ENCODE measurements around the gene MORF4L2. TPM values are rescaled to one million over a fixed set of nuclear protein-coding genes. Genes with fewer than 3 reads are reported as not detected.
A peak's percentile ranks its signal among the peaks of the same experiment; 100 is the strongest.
"Not testable (repeated sequence)": the region's sequence is repeated elsewhere in the genome, so short reads cannot be mapped to it uniquely, and the experiment has no call there.

MORF4L2 gene
- total RNA-seq, 1 donor from 2014 or later = 769 TPM

DNA sequence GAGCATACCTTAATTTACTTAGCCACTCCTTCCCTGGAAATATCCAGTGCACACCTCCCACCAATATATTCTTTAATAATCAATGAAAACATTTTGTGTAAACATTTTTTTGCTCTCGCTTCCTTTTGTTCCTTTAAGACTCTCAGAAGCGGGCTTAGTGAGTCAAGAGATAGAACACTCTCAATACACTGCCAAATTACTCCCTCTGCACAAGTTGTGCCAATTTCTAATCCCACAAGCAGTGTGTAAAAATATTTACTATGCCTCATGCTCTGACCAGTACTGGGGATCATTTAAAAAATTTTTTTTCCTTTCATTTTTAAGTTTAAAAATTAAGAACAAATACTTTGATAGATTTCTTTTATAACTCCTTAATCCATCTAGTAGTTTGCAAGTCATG, 5.1 kb downstream of the MORF4L2 start:
- DNase-seq (ENCODE audit: low read depth) = no peak

DNA sequence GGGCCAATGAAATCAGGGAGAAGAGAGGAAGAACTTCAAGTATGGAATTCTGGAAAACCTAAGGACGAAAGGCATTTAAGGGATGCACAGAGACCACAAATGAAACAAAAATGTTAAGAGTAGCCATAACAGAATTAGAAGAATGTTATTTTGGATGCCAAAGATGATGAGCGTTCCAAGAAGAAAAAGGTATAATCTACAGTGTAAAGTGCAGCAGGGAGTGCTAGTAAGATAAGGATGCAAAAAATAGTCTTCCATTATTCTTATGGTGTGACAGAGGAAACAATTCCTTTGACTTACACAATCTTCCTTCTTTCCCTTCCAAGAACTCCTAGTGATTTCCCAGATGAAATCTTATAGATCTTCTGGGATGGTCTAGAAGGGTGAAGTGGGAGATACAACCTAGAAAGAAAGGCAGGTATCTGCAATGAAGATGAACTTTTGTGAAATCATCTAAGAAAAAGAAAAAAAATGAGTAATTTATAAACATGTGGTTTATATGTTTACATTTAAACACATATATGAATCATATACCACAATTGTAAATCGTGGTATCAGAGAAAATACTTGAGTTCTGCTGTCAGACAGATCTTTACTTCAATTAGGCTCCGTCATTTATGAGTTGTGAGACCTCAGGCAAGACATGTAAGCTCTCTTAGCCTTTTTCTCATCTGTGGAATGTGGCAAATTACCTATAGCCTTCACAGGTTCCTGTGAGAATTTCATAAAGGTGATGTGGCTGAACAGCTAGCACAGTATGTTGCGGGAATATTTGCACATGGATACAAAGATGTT, 8.1 kb downstream of the MORF4L2 start:
- DNase-seq (ENCODE audit: low read depth) = no peak

DNA sequence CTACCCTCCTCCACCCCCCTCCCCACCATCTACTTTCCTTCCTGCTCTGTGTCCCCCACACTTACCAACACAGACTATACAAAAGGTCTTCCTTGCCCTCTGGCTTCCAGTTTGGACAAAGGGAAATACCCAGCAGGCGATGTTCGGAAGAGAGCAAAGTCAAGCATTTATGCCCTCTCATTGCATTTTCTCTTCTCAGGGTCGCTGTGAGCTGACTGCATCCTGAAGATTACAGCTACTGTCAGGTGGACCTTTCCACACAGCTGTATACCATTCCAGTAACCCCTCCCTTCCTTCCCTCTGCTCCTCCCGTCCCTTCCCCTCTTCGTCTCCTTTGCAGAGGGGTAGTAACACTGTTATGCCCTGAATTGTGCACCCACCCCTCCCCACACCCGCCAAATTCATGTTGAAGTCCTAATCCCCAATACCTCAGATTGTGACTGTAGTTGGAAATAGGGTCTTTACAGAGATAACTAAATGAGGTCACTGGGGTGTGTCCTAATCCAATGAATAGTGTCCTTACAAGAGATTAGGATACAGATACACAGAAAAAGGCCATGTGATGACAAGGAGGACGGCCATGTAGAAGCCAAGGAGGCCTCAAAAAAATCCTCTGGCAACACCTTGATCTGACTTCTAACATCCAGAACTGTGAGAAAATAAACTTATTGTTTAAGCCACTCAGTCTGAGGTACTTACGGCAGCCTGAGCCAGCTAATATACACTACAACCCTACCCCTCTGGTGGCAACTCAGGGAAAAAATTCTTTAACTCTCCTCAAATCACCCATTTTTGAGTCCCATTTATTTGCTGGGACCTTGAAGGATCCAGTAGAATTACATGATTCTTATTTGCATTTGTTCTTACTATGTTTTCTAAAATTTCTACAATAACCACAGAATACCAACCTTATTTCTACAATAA, 11.7 kb downstream of the MORF4L2 start:
- DNase-seq (ENCODE audit: low read depth) = no peak

DNA sequence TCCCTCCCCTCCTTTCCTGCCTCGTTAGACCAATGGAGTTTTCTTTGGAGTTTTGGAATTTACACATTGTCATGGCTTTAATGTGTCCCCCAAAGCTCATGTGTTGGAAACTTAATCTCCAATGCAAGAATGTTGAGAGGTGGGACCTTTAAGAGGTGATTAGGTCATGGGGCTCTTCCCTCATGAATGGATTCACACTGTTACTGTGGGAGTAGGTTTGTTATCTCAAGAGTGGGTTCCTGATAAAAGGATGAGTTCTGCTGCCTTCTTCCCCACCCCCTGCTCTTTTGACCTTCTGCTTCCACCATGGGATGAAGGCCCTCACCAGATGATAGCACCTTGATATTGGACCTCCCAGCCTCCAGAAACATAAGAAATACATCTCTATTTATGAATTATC, 16.8 kb downstream of the MORF4L2 start:
- no peak for DNase-seq (ENCODE audit: low read depth)

DNA sequence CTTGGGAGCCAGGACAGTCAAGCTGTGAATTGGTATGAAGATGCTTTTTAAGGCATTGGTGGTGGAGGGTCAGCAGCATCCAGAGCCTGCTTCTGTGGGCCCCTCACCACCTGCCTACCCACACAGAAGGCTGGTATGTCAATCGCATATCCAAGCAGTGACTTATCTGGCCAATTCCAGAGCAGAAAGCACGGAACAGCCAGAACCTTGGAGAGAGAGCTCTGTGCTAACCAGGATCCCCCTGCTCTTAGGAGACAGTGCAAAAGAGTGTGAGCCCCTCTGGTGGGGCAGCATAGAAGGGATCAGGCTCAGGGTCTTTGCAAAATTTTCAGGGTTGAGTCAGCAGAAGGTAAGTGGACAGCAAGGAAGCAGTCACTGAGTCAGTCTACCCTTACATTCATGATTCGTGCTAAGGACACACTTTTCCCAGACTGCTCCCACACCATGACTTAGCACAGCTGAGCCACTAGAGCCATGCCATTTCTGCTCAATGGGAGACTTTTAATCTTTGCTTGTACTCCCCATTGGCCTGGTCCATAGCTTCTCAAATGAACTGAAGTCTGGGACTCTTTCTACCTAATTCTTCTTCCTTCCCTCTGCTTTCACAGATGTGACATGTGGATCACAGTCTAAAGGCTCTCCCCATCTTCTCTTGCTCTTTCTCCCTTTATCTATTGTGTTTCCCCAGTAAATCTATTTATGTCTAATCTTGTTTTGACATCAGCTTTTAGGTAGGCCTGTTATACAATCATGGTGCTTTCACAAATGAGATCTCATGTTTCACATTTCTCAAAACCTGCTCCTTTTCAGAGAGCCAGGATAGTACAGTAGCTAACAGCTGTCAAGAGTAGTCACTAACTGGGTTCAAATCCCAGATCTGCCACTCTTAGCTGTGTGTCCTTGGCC, 20.0 kb downstream of the MORF4L2 start:
- DNase-seq (ENCODE audit: low read depth) = no peak

DNA sequence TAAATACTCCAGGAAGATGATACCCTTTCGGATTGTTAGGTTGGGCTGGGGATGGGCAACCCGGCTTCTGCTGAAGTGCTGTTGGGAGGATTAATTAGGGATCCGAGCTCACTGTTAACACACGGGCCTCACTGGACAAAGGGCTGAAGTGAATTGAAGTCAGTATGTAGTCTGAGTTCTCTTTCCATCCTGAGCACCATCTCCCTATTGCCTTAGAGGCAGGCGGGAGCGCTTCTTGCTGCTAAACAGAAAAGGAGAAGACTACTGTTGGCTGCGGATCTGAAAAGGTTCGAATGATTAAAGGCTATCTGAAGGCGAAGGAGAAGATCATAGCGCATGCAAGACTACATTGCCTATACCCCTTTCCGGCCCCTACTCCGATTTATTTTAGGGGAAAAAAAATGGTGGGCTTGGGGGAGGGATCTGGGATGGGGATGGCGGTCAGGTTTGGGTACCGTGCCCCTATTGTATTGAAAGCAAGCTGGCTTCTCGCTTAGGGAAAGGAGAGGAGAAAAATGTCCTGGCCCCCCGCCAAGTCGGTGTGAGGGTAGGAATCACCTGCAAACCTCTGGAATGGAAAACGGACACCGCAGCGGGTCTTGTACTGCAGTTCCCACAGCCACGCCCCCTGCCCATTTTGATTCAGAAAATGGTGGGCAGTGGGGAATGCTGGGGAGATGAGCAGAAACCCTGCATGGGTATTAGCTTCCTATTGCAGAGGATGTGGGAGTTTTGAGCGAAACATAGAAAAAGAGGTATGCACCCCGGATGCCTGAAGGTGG, 22.3 kb downstream of the MORF4L2 start:
- DNase-seq (ENCODE audit: low read depth) = no peak

DNA sequence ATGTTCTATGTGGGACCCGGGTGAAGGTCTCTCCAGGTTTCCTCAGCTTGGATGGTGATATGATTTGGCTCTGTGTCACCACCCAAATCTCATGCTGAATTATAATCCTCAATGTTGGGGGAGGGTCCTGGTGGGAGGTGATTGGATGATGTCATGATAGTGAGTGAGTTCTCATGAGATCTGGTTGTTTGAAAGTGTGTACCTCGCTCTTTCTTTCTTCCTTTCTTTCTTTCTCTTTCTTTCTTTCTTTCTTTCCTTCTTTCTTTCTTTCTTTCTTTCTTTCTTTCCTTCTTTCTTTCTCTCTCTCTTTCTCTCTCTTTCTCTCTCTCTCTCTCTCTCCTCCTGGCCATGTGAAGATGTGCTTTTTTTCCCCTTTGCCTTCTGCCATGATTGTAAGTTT, 27.0 kb downstream of the MORF4L2 start:
- not testable (repeated sequence) for DNase-seq (ENCODE audit: low read depth)

DNA sequence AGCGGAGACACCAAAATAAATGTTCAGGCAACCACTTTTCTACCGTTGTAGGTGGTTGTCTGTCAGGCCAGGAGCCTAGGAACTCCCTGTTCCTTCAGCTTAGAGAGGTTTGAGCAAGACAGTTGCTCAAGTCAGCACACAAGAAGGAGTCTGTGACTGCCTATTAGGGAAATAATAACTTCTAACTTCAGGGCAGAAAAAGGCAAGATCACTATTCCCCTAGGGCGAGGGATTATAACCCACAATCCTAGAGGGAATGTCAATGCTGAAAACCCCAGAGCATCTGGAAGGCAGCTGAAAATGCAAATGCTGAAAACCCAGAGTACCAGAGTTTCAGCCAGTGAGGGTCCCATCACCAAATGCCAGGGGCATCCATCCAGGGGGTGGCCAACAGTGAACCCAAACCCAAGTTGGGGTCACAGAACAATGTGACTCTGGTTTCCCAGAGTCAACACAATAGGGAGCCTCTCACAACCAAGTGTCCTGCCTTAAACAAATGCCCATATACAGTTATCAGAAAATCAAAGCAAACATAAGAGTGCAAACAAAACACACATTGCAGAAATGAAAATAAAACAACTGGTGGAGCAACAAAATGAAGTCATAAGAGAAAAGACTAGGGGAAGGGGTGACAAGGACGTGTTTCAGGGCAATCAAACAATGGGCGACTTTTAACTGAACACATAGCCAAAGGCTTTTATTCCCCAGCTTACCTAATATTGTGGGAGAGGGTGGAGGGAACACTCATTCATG, 27.6 kb downstream of the MORF4L2 start:
- no peak for DNase-seq (ENCODE audit: low read depth)

DNA sequence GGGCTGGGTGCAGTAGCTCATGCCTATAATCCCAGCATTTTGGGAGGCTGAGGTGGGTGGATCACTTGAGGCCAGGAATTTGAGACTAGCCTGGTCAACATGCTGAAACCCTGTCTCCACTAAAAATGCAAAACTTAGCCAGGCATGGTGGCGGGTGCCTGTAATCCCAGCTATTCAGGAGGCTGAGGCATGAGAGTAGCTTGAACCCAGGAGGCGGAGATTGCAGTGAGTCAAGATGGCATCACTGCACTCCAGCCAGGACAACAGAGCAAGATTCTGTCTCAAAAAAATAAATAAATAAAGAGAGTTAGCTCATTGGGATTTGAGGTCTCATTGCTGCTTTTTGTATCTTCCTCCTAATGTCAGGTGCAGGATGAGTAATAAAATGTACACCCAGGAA, 29.4 kb downstream of the MORF4L2 start:
- DNase-seq (ENCODE audit: low read depth) = not testable (repeated sequence)

DNA sequence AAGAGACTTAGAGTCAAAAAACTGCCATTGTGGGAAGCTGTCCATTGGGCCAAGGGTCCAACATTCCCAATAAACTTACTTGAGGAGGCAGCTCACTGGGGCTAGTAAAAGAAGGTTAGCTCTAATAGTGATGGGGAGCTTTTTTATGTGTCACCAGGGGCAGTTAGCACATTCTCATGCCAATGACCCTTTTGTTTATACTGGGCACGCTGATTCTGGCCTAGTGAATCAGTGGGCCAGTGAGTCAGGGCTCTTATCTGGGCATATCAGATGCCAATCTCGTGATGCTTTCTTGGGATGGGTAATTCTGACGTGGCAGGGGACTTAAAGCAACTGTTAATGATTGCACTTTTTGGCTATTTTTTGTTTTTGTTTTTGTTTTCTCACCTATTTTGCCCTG, 29.9 kb downstream of the MORF4L2 start:
- DNase-seq (ENCODE audit: low read depth) = peak; percentile 73

DNA sequence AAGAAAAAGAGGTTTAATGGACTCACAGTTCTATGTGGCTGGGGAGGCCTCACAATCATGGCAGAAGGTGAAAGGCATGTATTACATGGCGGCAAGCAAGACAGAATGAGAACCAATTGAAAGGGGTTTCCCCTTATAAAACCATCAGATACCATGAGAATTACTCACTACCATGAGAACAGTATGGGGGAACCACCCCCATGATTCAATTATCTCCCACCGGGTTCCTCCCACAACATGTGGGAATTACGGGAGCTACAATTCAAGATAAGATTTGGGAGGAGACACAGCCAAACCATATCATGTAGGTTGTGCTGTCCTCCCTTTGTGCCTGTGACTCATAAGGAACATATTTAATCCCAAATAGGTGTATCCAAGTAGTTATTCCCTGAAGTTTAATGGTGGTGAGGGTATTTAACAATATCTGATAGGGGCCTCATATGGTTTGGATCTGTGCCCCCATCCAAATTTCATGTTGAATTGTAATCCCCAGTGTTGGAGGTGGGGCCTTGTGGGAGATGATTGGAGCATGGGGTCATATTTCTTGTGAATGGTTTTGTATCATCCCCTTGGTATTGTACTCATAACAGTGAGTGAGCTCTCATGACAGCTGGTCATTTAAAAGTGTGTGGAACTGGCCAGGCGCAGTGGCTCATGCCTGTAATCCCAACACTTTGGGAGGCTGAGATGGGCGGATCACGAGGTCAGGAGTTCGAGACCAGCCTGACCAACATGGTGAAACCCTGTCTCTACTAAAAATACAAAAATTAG, 31.1 kb downstream of the MORF4L2 start:
- DNase-seq (ENCODE audit: low read depth) = peak; percentile 45

DNA sequence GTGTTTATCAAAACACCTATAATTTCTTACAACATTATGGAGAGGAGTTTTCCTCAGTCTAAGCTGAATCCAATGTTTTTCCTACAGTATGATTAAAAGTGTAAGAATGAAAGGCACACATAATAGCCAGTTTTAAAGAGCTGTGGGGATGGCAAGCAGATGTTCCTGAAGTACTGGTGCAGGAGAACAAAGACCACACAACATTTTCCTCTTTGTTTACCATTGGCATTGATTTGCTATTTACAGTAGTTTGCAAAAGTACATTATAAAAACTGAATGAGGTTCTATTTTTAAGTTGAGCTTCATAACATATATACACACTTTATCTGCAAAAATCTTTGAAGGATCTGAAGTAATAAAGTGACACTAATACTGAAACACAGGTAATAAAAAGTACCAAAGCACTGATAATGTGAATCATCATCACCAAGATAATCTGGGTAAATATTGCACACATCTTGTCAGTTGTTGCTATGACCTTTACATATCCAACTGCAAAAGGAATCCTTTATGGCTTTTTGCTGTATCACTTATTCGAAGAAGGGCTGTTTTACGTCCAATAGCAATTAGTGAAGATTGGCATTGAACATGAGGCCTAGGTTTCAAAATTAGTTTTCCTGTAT, 35.2 kb downstream of the MORF4L2 start:
- DNase-seq (ENCODE audit: low read depth) = no peak

DNA sequence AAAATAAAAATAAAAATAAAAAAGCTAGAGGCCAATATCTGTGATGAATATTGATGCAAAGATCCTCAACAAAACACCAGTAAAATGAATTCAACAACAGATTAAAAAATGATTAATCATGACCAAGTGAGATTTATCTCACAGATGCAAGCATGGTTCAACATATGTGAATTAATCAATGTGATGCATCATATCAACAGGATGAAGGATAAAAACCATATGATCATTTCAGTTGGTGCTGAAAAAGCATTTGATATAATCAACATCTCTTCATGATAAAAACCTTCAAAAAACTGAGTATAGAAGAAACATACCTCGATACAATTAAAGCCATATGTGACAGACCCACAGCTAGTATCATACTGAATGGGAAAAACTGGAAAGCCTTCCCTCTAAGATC, 38.9 kb downstream of the MORF4L2 start:
- DNase-seq (ENCODE audit: low read depth) = no peak

DNA sequence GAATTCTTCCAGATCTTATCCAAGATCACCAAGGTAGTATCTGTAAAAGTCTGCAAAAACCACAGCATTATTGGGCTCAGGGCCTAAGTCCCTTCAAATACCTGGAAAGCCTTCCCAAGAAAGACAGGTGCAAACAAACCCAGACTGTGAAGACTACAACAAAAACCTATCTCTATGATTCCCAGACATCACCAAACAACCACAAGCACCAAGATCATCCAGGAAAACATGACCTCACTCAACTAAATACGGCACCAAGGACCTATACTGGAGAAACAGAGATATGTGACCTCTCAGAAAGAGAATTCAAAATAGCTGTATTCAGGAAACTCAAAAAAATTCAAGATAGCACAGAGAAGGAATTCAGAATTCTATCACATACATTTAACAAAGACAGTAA, 42.4 kb downstream of the MORF4L2 start:
- peak; percentile 21 for DNase-seq (ENCODE audit: low read depth)

DNA sequence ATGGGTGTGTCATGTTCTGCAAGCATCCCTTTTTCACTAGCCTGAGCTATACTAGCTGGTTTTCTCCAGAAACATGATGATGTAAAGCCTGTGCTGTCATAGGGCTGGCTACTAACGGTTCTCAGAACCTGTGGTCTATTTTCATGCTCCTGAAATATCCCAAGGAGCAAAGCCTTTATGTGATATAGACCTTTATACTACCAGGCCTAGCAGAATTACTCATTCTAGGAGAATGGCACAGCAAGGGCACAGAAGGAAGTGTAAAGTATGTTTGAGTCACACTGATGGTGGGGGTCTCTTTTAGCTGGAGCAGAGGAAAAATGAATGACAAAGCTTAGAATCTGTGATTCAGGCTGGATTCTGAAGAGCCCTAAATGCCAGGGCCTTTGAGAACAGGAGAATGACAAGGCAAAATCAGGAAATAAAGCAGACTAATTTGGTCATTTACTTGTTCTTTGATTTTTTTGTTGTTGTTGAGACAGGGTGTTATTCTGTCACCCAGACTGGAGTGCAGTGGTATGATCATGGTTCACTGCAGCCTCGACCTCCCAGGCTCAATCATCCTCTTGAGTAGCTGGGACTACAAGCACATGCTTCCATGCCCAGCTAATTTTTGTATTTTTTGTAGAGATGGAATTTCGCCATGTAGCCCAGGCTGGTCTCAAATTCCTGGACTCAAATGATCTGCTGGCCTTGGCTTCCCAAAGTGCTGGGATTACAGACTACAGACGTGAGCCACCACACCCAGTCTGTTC, 45.9 kb downstream of the MORF4L2 start:
- DNase-seq (ENCODE audit: low read depth) = no peak

DNA sequence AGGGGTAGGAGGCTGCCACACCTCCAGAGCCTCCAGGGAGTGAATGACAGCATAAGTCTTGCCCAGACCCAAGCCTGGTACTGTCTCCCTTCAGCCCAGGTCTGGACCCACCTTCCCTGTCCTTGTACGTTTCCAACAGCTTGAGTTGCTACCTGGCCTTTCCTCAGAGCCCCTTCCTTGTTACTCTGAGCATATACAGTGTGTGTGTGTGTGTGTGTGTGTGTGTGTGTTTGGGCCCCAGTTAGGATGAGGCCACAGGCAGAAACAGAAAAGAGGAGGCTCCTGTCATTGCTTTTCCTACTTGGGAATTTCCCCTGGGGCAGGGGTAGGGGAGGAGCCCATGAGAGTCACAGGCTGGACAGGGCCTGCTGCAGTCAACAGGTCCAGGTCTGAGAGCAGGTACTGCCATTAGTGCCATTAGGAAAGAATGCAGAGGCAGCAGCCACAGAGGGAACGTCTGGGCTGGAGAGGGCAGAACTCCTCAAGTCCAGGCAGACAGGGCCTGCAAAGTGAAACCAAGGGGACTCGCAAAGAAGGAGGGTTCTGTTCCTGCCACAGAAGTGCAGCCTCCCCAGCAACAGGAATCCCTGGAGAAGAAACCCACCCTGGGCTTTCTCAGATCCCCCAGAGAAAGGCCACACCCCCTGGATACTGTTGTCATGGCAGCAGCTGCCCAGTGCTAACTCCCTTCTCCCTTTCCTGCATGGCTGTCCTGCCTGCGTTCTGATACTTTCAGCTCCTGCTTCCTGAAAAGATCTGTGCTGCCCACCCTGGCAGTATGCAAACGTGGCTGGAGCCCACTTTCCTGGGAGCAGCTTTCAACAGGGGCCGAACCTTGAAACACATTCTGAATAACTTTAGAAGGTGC, 47.8 kb downstream of the MORF4L2 start:
- peak; percentile 24 for DNase-seq (ENCODE audit: low read depth)
